Neural cell (in vitro differentiated cells): ENCODE data around the gene WDR26. TPM values are rescaled to one million over a fixed set of nuclear protein-coding genes. Genes with fewer than 3 reads are reported as not detected.

Experiments used
- H2AFZ ChIP-seq: fragments of 200-600, 300-800 bp; sonication (generic), shearing (Covaris generic); 2 replicates; pipeline ENCODE4 v1.6.0; 2014; ENCODE audit warnings: low read depth, mild to moderate bottlenecking, antibody characterized with exemption, low read length, moderate library complexity
- H3F3A ChIP-seq: fragments of 200-600 bp; shearing (Covaris generic); 2 replicates; pipeline ENCODE4 v1.6.1; 2016; ENCODE audit warnings: mild to moderate bottlenecking, moderate library complexity, mixed read lengths, antibody characterized with exemption, low read length; ENCODE audit not compliant: insufficient read depth, poor library complexity, severe bottlenecking
- H3K27ac ChIP-seq: fragments of 200-600, 300-800 bp; sonication (generic), shearing (Covaris generic); 2 replicates; pipeline ENCODE4 v1.5.1; 2014; ENCODE audit warnings: mild to moderate bottlenecking, low read length, moderate library complexity
- H3K27me3 ChIP-seq: fragments of 300-800, 200-600 bp; sonication (generic), shearing (Covaris generic); 2 replicates; pipeline ENCODE4 v1.6.0; 2014; ENCODE audit warnings: mild to moderate bottlenecking, low read depth, low read length, moderate library complexity; ENCODE audit not compliant: insufficient read depth
- H3K36me3 ChIP-seq: fragments of 300-800, 200-600 bp; sonication (generic), shearing (Covaris generic); 2 replicates; pipeline ENCODE4 v1.5.1; 2014; ENCODE audit warnings: mild to moderate bottlenecking, antibody characterized with exemption, low read length, moderate library complexity; ENCODE audit not compliant: insufficient read depth
- H3K4me2 ChIP-seq: fragments of 300-800, 200-600 bp; sonication (generic), shearing (Covaris generic); 2 replicates; pipeline ENCODE4 v1.6.0; 2014; ENCODE audit warnings: mild to moderate bottlenecking, low read length
- H3K4me3 ChIP-seq: fragments of 300-800, 200-600 bp; sonication (generic), shearing (Covaris generic); 2 replicates; pipeline ENCODE4 v1.5.1; 2014; ENCODE audit warnings: mild to moderate bottlenecking, low read length, moderate library complexity
- H3K79me2 ChIP-seq: fragments of 200-600 bp; shearing (Covaris generic); replicated peaks from 2 replicates; pipeline ENCODE4 v1.6.0; 2014; ENCODE audit warnings: mild to moderate bottlenecking, low read length, moderate library complexity; ENCODE audit not compliant: insufficient read depth
- H3K9ac ChIP-seq: fragments of 300-800, 200-600 bp; sonication (generic), shearing (Covaris generic); 2 replicates; pipeline ENCODE4 v1.6.1; 2016; ENCODE audit warnings: mild to moderate bottlenecking, low read length, mixed read lengths
- H3K9me2 ChIP-seq: fragments of 200-600 bp; shearing (Covaris generic); 2 replicates; pipeline ENCODE4 v1.6.1; 2016; ENCODE audit warnings: mild to moderate bottlenecking, low read length, mixed read lengths; ENCODE audit not compliant: insufficient read depth
- H3K9me3 ChIP-seq: fragments of 200-600, 300-800 bp; sonication (generic), shearing (Covaris generic); 2 replicates; pipeline ENCODE4 v1.6.1; 2016; ENCODE audit warnings: mild to moderate bottlenecking, mixed run types, low read length, moderate library complexity, mixed read lengths
- H4K20me1 ChIP-seq: fragments of 200-600 bp; shearing (Covaris generic); 2 replicates; pipeline ENCODE4 v1.6.1; 2016; ENCODE audit warnings: mild to moderate bottlenecking, mixed run types; ENCODE audit not compliant: insufficient read depth
- CTCF ChIP-seq: fragments of 450-650 bp; IDR thresholded peaks from 2 replicates; pipeline ENCODE4 v1.5.1; 2014; ENCODE audit warnings: antibody characterized with exemption, mild to moderate bottlenecking, moderate library complexity; ENCODE audit not compliant: poor library complexity, severe bottlenecking
- MXI1 ChIP-seq: fragments of 450-650 bp; conservative IDR thresholded peaks from 2 replicates; pipeline ENCODE4 v1.6.1; 2014; ENCODE audit warnings: antibody characterized with exemption, mild to moderate bottlenecking; ENCODE audit not compliant: poor library complexity, severe bottlenecking
- POLR2AphosphoS5 ChIP-seq: IDR thresholded peaks from 2 replicates; pipeline ENCODE4 v1.6.1; 2012
- RAD21 ChIP-seq: fragments of 450-650 bp; conservative IDR thresholded peaks from 2 replicates; pipeline ENCODE4 v1.6.1; 2014; ENCODE audit warnings: antibody characterized with exemption, mild to moderate bottlenecking, moderate library complexity
- REST ChIP-seq: IDR thresholded peaks from 2 replicates; pipeline ENCODE4 v1.6.1; 2012; ENCODE audit warnings: borderline replicate concordance
- SMC3 ChIP-seq: fragments of 450-650 bp; conservative IDR thresholded peaks from 2 replicates; pipeline ENCODE4 v1.6.1; 2014; ENCODE audit warnings: antibody characterized with exemption, mild to moderate bottlenecking, moderate library complexity; ENCODE audit not compliant: poor library complexity
- TAF1 ChIP-seq: IDR thresholded peaks from 2 replicates; pipeline ENCODE4 v1.6.1; 2012; ENCODE audit warnings: low read depth
- polyA plus RNA-seq: library from polyadenylated mRNA; depleted of rRNA; stranded (reverse); fragments of >200 nt; gene quantifications from 2 replicates; pipeline ENCODE4 v1.2.3, GENCODE V29; 2014

Gene WDR26
- polyA plus RNA-seq, 1 donor from 2014 or later = 89.6 TPM

- no peaks in the 10 kb centered on the region for H3K9me2 ChIP-seq
These were observed 77.6 kb downstream of the WDR26 start, which contains the start of gene CNIH4 for GRCh38 chr1:224356685-224357625. CNIH4 (plus strand) TSS chr1:224356879; CDS start chr1:224356925, 46 bp downstream.

More at GRCh38 chr1:224356685-224357625, 77.6 kb downstream of the WDR26 start, which contains the start of gene CNIH4:
- H3K36me3 ChIP-seq = no peaks in the 10 kb centered on the region
- H3K4me2 ChIP-seq = peak within 1 kb of the TSS; percentile 61
- H3K9ac ChIP-seq = peak within 1 kb of the TSS; percentile 87
- no peaks in the 10 kb centered on the region for H3F3A ChIP-seq
- H3K9me3 ChIP-seq = no peaks in the 10 kb centered on the region
- H3K4me3 ChIP-seq = peak within 1 kb of the TSS; percentile 78
- H2AFZ ChIP-seq = peak within 1 kb of the TSS; percentile 45
- H3K27me3 ChIP-seq = no peaks in the 10 kb centered on the region
- peaks cover 39% of the 10 kb centered on the region for H3K79me2 ChIP-seq
- peak within 1 kb of the TSS; percentile 80 for H3K27ac ChIP-seq
- H4K20me1 ChIP-seq = no peaks in the 10 kb centered on the region
- TF ChIP-seq TAF1 (no peak), CTCF (no peak), POLR2AphosphoS5 (peak; percentile 97), RAD21 (no peak), MXI1 (peak; percentile 71), REST (peak; percentile 21), SMC3 (peak; percentile 27)
